GM12878 (cell line): ENCODE results near the gene PAOX.
"Not testable (repeated sequence)": the region's sequence is repeated elsewhere in the genome, so short reads cannot be mapped to it uniquely, and the experiment has no call there.

Experiments used
- CTCF ChIP-seq, 3 experiments: IDR thresholded peaks in 2 of 3; conservative IDR thresholded peaks in 1 of 3; 2 replicates each; pipeline ENCODE4 v1.5.1; 2011; ENCODE audit warnings: low read depth in 3 of 3, low read length in 3 of 3, mild to moderate bottlenecking in 3 of 3, control low read depth in 2 of 3, moderate library complexity in 2 of 3, inconsistent platforms in 1 of 3, mixed read lengths in 1 of 3; ENCODE audit not compliant: control insufficient read depth in 2 of 3, insufficient read depth in 1 of 3; ENCODE audit errors: extremely low read depth in 1 of 3
- RFX5 ChIP-seq: IDR thresholded peaks from 2 replicates; pipeline ENCODE4 v1.6.1; 2011; ENCODE audit warnings: low read depth, low read length, improper control_type of control experiment

GRCh38 chr10:133424102-133424501, 45.0 kb downstream of the PAOX start:
- not testable (repeated sequence) for TF ChIP-seq RFX5; CTCF (IDR thresholded peaks at IDR 0.05 in 2 of 3, conservative IDR thresholded peaks at IDR 0.05 in 1 of 3; ENCODE audit: control insufficient read depth in 2 of 3, extremely low read depth in 1 of 3, insufficient read depth in 1 of 3, low read depth in 3 of 3, low read length in 3 of 3)
